NT2/D1 (cell line): Measurements from ENCODE around the gene KIF6.
"Not testable (repeated sequence)": the region's sequence is repeated elsewhere in the genome, so short reads cannot be mapped to it uniquely, and the experiment has no call there.

Experiments
- DNase-seq: peaks from one replicate; pipeline ENCODE4 v3.0.0-alpha.2; 2011; ENCODE audit warnings: low read depth, low spot score
- H3K27me3 ChIP-seq: 2 replicates; pipeline ENCODE4 v1.6.0; 2011; ENCODE audit warnings: mild to moderate bottlenecking; ENCODE audit not compliant: insufficient read length, insufficient read depth
- H3K36me3 ChIP-seq: 2 replicates; pipeline ENCODE4 v1.6.1; 2011; ENCODE audit warnings: mild to moderate bottlenecking, low read length, mixed read lengths; ENCODE audit not compliant: insufficient read depth, insufficient read length
- H3K4me1 ChIP-seq: 2 replicates; pipeline ENCODE4 v1.5.1; 2011; ENCODE audit not compliant: insufficient read depth, insufficient read length
- H3K4me3 ChIP-seq: 2 replicates; pipeline ENCODE4 v1.5.1; 2011; ENCODE audit warnings: low read depth; ENCODE audit not compliant: insufficient read length
- H3K9ac ChIP-seq: 2 replicates; pipeline ENCODE4 v1.6.0; 2011; ENCODE audit warnings: low read depth; ENCODE audit not compliant: insufficient read length
- H3K9me3 ChIP-seq: 2 replicates; pipeline ENCODE4 v1.5.1; 2011; ENCODE audit warnings: mild to moderate bottlenecking, low read length; ENCODE audit not compliant: insufficient read depth
- SUZ12 ChIP-seq: IDR thresholded peaks from 2 replicates; pipeline ENCODE4 v1.6.1; 2011; ENCODE audit not compliant: insufficient read length, insufficient read depth; ENCODE audit errors: extremely low read depth
- YY1 ChIP-seq: IDR thresholded peaks from 2 replicates; pipeline ENCODE4 v1.6.1; 2011; ENCODE audit not compliant: insufficient read length, insufficient read depth
- ZNF274 ChIP-seq: IDR thresholded peaks from 2 replicates; pipeline ENCODE4 v1.6.1; 2011; ENCODE audit warnings: mild to moderate bottlenecking, low read depth, low read length

Gene KIF6

DNA sequence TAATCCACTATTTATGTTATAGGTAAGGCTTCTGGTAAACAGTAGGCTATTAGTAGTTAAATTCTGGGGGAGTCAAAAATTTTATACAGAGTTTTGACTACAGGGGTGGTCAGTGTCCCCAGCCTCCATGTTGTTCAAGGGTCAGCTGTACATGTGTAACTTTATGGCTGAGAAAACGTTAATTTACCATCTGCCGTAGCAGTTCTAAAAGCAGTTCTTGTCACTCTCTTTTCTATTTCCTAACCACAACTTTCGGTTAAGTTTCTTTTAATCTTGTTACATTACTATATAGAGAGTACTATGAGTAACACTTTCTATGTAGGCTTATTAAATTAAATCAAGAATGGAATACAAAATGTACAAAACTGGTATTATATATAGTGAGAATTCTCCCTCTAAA, 21.6 kb upstream of the KIF6 start:
- Histone ChIP-seq H3K4me1 (no peaks in the 10 kb centered on the region), H3K9ac (no peak overlapping the region), H3K27me3 (no peaks in the 10 kb centered on the region), H3K4me3 (no peak overlapping the region), H3K9me3 (no peaks in the 10 kb centered on the region), H3K36me3 (no peaks in the 10 kb centered on the region)
- no peak for DNase-seq
- no peak for TF ChIP-seq YY1
- TF ChIP-seq SUZ12: no peak
- TF ChIP-seq ZNF274: no peak

GRCh38 chr6:39733704-39734103, 8.5 kb upstream of the KIF6 start:
- Histone ChIP-seq H3K9ac (no peak overlapping the region), H3K36me3 (no peaks in the 10 kb centered on the region), H3K27me3 (no peaks in the 10 kb centered on the region), H3K4me1 (no peaks in the 10 kb centered on the region), H3K4me3 (no peak overlapping the region), H3K9me3 (peaks cover 11% of the 10 kb centered on the region)
- DNase-seq: no peak
- TF ChIP-seq SUZ12: no peak
- no peak for TF ChIP-seq ZNF274
- no peak for TF ChIP-seq YY1

DNA sequence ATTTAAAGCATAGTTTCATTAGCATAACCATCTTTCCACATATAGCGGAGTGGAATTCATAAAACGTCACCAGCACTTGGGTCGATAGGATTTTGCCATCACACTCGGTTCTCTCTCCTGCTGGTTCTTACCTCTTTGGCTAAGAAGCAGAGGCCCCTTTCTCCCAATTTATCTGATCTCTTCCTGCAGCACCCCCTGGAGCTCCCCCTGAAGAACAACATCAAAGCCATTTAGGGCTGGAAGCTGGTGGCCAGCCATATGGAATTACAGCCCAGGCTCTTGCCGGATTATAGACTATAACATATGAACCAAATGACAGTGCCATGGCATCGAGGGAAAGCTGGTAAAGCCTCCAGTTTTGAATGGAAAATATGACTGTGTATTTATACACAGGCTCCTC, 6.4 kb upstream of the KIF6 start:
- DNase-seq: no peak
- no peaks in the 10 kb centered on the region for H3K27me3 ChIP-seq

GRCh38 chr6:39729945-39730344, 4.7 kb upstream of the KIF6 start:
- Histone ChIP-seq H3K27me3 (no peaks in the 10 kb centered on the region), H3K9me3 (no peaks in the 10 kb centered on the region), H3K4me3 (no peak overlapping the region), H3K9ac (no peak overlapping the region), H3K36me3 (no peaks in the 10 kb centered on the region), H3K4me1 (no peaks in the 10 kb centered on the region)
- TF ChIP-seq ZNF274 (no peak), SUZ12 (no peak), YY1 (no peak)
- no peak for DNase-seq

More for the DNA sequence above, 6.4 kb upstream of the KIF6 start:
- peaks cover 10% of the 10 kb centered on the region for H3K9me3 ChIP-seq
- no peaks in the 10 kb centered on the region for H3K4me1 ChIP-seq
- H3K9ac ChIP-seq: no peak overlapping the region
- no peak overlapping the region for H3K4me3 ChIP-seq
- H3K36me3 ChIP-seq: no peaks in the 10 kb centered on the region
- TF ChIP-seq ZNF274 (no peak), YY1 (no peak), SUZ12 (no peak)

DNA sequence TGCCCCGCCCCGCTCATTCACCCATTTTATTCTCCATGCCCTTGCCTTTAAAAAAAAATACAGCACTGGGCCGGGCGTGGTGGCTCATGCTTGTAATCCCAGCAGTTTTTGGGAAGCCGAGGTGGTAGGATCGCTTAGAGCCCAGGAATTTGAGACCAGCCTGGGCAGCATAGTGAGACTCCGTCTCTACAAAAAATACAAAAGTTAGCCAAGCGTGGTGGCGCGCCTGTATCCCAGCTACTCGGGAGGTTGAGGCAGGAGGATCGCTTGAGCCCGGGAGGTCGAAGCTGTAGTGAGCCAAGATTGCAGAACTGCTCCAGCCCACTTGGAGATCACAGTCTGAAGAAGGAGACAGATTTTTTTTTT, 407 bp upstream of the KIF6 start:
- Histone ChIP-seq H3K36me3 (no peaks in the 10 kb centered on the region), H3K9ac (no peak overlapping the region), H3K9me3 (no peaks in the 10 kb centered on the region), H3K4me3 (no peak overlapping the region), H3K27me3 (no peaks in the 10 kb centered on the region), H3K4me1 (no peaks in the 10 kb centered on the region)
- TF ChIP-seq ZNF274 (no peak), SUZ12 (no peak), YY1 (no peak)
- no peak for DNase-seq

DNA sequence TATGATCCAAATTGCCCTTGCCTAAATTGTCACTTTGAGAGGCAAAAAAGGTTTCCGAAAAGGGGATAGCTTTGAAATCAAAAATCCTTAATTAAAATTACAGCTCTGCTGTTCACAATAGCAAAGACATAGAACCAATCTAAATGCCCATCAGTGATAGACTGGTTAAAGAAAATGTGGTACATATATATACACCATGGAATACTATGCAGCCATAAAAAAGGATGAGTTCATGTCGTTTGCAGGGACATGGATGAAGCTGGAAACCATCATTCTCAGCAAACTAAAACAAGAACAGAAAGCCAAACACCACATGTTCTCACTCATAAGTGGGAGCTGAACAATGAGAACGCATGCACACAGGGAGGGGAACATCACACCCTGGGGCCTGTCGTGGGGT, 1.9 kb downstream of the KIF6 start:
- not testable (repeated sequence) for H3K9ac ChIP-seq, H3K27me3 ChIP-seq, DNase-seq, H3K4me3 ChIP-seq, H3K4me1 ChIP-seq, H3K36me3 ChIP-seq, H3K9me3 ChIP-seq

DNA sequence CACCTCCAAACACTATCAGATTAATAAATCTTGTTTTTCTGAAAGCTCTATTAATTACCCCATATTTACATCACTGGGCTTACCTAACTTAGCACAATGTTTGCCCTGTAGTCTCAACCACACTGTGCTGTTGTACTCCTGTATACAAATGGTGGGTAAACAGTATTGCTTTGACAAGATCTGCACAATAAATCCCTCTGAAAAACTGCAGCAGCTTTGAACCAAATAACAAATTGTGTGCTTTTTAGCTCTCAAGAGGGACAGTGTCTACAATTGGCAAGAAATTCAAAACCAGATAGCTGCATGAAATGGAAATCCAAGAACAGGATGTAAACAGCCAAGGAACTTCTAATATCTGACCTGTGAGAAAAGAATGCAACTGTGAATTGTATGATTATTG, 10.4 kb downstream of the KIF6 start:
- H3K4me1 ChIP-seq: no peaks in the 10 kb centered on the region
- no peak overlapping the region for H3K4me3 ChIP-seq
- H3K9ac ChIP-seq: no peak overlapping the region
- no peaks in the 10 kb centered on the region for H3K36me3 ChIP-seq
- TF ChIP-seq YY1 (no peak), SUZ12 (no peak), ZNF274 (no peak)
- no peaks in the 10 kb centered on the region for H3K9me3 ChIP-seq
- H3K27me3 ChIP-seq: no peaks in the 10 kb centered on the region
- no peak for DNase-seq

DNA sequence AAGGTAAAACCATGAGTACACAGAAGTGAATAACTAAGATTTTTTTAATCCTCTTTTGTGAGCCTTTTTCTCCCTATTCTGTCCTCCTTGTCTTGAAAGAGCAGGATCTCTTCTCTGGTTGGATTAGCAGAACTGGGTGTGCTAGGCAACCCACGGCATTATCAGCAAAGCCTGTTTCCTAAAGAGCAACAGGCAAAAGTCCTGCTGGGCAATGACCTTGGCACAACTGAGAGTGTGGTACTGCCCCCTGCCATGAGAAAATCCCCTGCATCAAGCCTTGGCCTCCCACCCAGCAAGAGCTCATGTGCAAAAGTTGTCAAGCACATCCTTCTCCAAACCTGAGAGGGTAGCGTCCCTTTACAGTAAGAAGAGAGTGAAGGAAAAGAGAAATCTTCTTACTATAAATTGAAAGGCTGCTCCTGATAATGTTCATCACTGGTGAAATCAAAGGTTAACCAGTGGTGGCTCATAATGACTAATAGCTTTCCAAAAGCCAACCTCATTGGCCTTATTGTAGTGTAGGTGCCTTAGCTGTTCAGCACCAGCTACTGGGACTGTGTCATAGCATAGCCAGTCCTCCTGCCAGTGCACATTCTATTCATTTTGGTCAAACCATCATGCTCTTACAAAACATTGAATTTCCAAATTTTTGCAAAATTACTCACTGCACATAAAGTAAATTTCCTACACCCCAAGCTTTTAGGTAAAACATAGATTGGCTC, 17.1 kb downstream of the KIF6 start:
- Histone ChIP-seq H3K9ac (no peak overlapping the region), H3K4me3 (no peak overlapping the region), H3K9me3 (no peaks in the 10 kb centered on the region), H3K4me1 (no peaks in the 10 kb centered on the region), H3K27me3 (no peaks in the 10 kb centered on the region), H3K36me3 (no peaks in the 10 kb centered on the region)
- TF ChIP-seq ZNF274: no peak
- no peak for TF ChIP-seq SUZ12
- no peak for TF ChIP-seq YY1
- no peak for DNase-seq
